Neural cell (in vitro differentiated cells): ENCODE data around the gene POLN.

Experiments
- EP300 ChIP-seq: fragments of 450-650 bp; conservative IDR thresholded peaks from 2 replicates; pipeline ENCODE4 v1.6.1; 2014; ENCODE audit warnings: antibody characterized with exemption, mild to moderate bottlenecking, moderate library complexity; ENCODE audit not compliant: poor library complexity, severe bottlenecking
- EZH2 ChIP-seq: fragments of 200-600, 300-800 bp; shearing (Covaris generic), sonication (generic); IDR thresholded peaks from 2 replicates; pipeline ENCODE4 v1.6.1; 2014; ENCODE audit warnings: antibody characterized with exemption, low read length, borderline replicate concordance, mild to moderate bottlenecking; ENCODE audit not compliant: insufficient read depth, poor library complexity, severe bottlenecking
- POLR2AphosphoS5 ChIP-seq: IDR thresholded peaks from 2 replicates; pipeline ENCODE4 v1.6.1; 2012
- RAD21 ChIP-seq: fragments of 450-650 bp; conservative IDR thresholded peaks from 2 replicates; pipeline ENCODE4 v1.6.1; 2014; ENCODE audit warnings: antibody characterized with exemption, mild to moderate bottlenecking, moderate library complexity
- REST ChIP-seq: IDR thresholded peaks from 2 replicates; pipeline ENCODE4 v1.6.1; 2012; ENCODE audit warnings: borderline replicate concordance
- TAF1 ChIP-seq: IDR thresholded peaks from 2 replicates; pipeline ENCODE4 v1.6.1; 2012; ENCODE audit warnings: low read depth
- TF ChIP-seq, protein P1 (sequence below): fragments of 450-650 bp; IDR thresholded peaks from 2 replicates; pipeline ENCODE4 v1.5.1; 2014; ENCODE audit warnings: antibody characterized with exemption, mild to moderate bottlenecking, moderate library complexity; ENCODE audit not compliant: poor library complexity, severe bottlenecking

- TF ChIP-seq, protein P1, sequence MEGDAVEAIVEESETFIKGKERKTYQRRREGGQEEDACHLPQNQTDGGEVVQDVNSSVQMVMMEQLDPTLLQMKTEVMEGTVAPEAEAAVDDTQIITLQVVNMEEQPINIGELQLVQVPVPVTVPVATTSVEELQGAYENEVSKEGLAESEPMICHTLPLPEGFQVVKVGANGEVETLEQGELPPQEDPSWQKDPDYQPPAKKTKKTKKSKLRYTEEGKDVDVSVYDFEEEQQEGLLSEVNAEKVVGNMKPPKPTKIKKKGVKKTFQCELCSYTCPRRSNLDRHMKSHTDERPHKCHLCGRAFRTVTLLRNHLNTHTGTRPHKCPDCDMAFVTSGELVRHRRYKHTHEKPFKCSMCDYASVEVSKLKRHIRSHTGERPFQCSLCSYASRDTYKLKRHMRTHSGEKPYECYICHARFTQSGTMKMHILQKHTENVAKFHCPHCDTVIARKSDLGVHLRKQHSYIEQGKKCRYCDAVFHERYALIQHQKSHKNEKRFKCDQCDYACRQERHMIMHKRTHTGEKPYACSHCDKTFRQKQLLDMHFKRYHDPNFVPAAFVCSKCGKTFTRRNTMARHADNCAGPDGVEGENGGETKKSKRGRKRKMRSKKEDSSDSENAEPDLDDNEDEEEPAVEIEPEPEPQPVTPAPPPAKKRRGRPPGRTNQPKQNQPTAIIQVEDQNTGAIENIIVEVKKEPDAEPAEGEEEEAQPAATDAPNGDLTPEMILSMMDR, result no peak
- no peak for TF ChIP-seq EP300
- no peak for TF ChIP-seq TAF1
- no peak for TF ChIP-seq POLR2AphosphoS5
- TF ChIP-seq EZH2, result no peak
- TF ChIP-seq REST, result no peak
- no peak for TF ChIP-seq RAD21
Measured at GRCh38 chr4:2212831-2213230, 29.1 kb downstream of the POLN start.
